GM19372 (cell line): Measurements from ENCODE around the gene ARHGEF7.
A peak's percentile ranks its signal among the peaks of the same experiment; 100 is the strongest.

Source experiments
- ATAC-seq: cut with Tn5 transposase; IDR thresholded peaks from one replicate; pipeline ENCODE4 v1.9.1; 2021; ENCODE audit warnings: mild to moderate bottlenecking, low read depth, moderate library complexity; ENCODE audit not compliant: unreplicated experiment

ARHGEF7 gene

DNA sequence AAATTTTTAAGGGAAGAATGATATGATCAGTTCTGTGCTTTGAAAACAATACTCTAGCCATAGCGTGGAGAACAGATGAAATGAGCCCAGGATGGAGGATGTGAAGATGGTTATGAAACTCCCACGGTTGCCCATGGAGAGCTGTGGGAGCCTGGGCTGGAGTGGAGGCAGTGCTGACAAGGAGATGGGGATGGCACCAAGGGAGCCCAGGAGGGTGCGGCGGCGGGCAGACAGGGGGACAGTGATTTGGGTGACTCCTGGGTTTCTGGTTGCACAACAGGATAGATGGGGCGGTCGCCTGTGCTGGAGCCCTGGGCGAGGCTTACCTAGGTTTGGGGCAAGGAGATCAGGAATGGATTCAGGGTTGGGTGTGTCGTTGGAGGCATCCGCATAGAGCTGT is 15.9 kb downstream of the ARHGEF7 start:
- ATAC-seq: no peak

DNA sequence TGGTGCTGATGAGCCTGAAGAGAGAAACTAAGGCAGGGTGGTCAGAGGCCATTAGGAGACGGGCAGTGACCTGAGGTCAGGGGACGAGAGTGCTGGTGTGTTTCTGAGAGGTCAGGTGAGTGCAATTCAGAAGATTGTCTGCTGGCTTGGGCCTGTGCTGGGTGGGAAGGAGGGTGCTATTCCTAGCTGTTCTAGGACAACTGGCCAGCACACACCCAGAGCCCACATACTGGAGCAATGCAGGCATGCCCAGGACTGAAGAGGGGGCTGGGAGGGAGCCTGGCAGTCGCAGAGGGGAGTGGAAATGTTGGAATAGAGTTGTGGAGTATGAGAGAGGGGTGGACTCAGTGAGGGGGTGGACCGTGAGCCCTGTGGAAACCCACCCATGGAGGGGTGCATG is 16.5 kb downstream of the ARHGEF7 start:
- no peak for ATAC-seq

DNA sequence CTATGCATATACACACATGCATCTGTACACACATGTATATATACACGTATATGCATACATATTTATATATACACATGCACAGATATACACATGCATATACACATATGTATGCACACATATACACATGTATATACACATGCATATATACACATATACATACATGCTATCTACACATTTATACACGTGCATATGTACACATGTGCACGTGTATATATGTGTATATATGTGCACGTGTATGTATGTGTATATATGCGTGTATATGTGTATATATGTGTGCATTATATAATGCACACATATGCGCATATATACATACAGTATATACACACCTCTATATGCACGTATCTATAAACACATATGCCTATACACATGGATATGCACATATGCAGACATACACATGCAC is 17.8 kb downstream of the ARHGEF7 start:
- no peak for ATAC-seq

DNA sequence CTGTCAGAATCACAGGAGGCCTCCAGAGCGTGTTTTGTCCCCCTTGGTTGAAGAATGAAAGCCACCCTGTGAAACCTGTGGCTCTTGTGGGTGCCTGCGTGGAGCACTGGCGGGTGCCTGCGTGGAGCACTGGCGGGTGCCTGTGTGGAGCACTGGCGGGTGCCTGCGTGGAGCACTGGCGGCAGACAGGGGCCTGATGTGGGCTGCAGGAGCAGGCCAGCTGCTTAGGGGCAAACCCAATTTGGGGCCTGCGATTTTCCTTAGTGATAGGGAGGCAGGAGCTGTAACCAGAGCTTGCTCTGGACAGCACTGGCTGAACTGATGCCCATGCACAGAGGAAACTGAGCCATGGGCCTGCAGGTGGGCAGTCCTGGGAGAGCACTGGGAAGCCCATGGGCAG is 24.3 kb downstream of the ARHGEF7 start:
- ATAC-seq: no peak

DNA sequence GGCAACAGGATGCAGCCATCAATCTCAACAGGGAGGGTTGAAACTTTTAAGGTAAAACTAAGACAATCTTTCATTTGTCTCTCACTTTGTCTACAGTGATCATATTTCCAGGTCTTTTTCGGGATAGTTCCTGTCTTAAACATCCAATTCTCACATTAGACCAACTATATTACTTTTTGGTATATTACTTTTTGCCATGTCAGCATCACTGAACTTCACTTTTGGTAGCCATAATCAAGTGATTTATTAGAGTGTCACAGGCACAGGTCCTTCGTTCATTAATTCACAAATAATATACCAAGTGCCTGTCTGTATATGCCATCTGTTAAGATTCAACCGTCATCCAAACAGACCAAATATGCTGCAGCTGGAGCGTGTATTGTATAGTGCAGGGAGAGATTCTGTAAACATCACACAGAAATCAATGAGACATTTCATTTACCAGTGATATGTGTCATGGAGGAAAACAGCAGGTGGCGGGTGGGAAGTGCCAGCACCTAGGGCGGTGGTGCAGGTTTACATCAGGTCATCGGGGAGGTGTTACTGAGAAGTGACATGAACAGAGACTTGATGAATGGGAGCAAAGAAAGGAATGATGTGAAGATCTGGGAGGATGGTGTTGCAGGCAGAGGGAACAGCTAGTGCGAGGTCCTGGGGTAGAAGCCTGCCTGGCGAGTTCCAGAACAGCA is 24.9 kb downstream of the ARHGEF7 start:
- no peak for ATAC-seq

DNA sequence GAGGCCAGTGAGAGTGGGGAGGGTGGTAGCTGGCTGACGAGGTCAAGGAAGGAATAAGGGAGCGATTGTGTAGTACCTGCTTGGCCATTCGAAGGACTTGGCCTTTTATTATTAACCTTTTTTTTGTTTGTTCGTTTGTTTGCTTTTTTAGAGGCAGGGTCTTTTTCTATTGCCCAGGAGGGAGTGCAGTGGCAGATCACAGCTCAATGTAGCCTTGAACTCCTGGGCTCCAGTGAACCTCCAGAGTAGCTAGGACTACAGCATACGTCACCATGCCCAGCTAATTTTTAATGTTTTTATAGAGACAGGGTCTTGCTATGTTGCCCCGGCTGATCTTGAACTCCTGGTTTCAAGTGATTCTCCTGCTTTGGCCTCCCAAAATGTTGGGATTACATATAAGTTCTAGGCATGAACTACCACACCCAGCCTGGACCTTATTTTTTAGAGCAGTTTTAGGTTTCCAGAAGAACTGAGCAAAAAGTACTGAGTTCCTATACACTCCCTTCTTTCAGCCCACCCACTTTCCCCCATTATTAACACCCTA is 25.5 kb downstream of the ARHGEF7 start:
- no peak for ATAC-seq

DNA sequence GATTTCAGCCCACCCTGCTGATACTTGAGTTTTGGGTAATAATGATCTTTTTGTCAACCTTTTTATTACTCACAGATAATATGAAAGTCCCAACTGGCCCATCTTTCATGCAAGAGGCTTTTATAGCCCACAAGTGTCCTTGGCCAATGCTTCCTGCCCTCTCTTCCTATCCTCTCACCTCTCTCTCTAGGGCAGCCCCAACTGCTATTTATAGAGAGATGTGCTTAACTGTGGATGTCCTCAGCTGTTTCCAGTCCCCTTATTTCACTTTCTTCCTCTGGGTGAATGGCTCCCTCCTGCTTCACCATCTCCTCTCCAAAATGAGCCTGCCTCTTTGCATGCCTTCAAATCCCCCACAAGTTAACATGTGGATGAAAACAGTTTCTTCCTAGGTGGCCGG is 27.4 kb downstream of the ARHGEF7 start:
- no peak for ATAC-seq

DNA sequence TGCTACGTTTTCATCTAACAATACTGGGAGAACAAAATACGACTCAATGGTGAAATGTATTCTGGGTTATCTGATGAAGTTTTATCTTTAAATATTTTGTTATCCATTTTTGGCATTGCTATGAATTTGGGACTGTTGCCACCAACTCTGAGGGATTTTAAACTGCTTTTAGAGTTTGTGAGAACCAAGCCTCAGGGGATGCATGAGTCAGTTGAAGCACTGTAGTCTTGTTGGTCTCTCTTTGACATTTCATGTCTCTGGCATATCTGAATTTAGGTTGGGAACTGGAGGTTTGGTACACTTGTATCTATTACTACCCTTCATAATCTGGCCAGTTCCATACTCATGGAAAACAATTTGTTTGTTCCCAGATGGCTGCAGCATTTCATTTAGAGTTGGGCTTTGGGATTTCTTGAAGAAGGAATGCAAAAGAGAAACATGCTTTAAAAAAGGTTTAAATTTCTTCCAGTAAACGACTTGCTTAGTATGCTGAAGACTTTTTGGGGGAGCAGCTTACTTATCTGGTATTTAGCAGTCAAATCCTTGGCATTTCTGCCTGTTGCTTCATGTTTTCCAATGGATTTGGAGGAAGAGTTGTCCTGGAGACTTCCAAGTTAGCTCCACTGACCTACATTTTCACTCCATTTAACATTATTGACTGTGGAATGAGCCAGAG is 28.9 kb downstream of the ARHGEF7 start:
- no peak for ATAC-seq

DNA sequence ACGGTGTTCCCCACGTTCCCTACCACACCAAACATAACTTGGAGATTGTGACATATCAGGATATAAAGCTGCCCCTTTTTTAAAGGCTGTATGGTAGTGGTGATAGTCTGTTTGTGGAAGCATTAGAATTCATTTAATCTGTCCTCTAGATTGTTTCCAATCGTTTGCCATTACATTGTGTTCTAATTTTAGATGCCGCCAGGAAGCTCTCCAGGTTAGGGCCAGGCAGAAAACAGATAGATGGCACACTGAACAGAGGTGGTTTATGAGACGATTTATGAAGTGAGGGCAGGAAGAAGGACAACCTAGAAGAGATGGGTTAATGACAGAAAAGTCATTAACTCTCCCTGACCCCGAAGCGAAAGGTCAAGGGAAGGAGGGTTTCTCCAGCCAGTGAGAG is 30.0 kb downstream of the ARHGEF7 start:
- ATAC-seq: no peak

DNA sequence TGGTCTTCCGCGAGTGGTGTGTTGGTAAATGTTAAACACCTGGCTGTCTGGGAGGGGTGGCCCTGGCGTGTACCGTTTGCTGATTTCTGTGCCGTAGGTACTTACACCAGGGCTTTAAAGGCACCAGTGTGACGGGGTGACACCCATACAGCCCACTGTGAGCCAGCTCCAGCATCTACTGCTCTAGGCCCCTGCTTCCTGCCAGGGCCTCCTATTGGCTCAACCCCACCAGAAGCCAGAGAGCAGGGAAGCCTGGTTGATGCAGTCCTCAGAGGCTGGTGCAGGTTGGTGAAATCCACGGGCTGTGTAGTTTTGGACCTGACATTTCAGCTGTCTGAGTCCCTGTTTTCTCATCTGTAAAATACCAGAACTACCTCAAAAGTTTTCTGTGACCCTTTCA is 30.4 kb downstream of the ARHGEF7 start:
- ATAC-seq: no peak

DNA sequence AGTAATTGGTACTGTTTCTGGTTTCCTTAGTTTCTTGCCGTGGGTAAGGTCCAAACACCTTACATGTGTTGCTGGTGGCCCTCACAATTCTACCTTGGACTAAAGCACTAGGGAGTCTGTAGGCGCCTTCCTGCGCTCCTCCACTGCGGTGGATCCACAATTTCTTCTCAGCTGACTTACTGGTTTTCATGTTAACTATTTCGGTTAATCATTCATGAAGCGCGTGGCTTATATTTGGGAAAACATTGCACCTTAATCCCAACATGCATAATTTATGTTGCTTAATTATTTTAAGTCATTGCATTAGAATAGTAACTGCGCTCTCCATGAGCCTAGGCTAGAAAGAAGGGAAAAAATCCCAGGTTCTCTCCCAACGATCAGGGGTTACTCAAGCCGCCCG is 37.7 kb downstream of the ARHGEF7 start:
- no peak for ATAC-seq

DNA sequence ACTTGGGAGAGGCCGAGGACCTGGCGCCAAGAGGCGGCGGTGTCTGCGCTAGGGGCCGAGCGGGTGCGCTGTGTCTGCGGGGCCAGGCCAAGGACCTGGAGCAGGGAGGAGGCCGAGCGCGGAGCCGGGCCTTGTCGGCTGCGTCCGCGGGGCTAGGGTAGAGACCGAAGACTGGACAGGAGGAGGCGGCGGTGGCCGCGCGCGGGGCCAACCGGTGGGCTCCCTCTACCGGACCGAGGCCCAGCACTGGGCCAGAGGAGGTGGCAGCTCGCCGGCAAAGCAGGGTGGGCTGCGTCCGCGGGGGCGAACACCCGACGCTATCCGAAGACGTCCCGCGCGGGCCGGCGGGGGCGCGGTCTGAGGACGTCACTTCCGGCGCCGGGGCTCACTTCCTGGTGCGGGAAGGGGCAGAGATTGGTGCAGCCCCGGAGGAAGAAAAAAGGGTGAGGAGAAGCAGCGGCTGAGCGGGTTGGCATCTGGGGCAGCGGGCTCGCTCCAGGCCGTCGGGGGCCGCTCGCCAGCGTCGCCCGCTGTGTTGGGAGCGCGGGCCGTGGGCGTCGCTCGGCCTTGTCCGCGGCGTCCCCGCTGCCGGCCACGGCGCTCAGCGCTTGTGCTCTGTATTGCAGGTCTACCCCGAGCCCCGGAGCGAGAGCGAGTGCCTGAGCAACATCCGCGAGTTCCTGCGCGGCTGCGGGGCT is 38.3 kb downstream of the ARHGEF7 start:
- ATAC-seq: peak; percentile 87

DNA sequence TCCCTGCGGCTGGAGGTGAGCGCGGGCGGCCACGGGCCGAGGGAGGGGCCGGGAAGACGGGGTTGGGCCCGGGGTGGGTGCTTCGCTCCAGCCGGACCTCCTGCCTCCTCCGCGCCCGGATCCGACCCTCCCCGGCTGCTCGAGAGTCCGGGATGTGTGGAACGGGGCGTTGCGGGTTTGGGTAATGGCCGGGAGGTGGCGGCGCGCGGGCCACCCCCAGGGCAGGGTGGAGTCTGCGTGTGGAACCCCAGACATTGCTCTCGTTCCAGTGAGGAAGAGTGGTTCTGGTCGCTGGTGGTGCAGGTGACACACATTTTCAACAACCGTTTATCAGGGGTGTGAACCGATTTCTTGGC is 38.8 kb downstream of the ARHGEF7 start:
- peak; percentile 43 for ATAC-seq

DNA sequence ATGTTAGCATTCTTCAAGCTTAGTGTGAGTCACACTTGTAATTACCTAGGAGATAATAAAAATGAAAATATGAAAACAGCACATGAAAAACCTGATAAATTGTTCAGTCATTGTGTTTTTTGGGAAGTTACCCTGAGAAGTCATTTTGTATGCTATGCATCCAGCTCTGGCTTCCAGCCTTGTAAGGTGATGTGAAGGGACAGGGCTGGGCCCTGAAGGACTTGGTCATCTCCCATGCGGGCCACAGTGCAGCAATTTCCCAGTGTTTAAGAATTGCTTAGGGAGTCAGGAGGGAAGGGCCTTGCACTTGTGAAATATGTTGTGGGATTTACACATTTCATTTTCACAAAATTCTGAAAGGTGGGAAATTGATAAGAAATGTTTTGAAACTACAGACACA is 41.3 kb downstream of the ARHGEF7 start:
- ATAC-seq: no peak

DNA sequence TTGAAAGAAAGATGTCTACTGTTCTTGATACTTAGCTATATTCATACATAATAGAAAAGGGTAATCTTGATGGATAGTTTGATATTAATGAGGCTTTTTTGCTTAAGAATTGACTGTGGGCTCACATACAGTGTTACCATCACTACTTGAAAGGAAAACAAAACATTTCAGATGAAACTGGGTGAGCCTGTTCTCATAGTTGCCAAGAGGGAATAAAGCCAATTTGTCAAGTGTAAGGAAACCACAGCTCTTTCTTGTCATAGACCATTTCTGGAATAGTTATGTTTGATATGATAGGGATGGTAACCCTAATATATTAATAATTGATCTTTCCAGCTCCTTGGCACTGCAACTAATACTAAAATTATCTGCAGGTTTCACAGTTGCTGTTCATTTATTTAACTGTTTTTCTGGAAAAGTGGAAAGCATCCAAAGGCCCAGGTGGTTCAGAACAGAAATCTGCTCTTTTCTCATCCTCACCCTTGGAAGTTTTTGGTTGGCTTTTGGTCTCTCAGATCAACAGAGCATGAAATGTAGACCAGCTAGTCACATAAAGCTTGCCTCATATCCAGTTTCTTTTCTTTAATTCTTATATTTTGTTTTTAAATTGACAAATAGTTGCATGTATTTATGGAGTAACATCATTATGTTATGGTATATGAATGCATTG is 43.2 kb downstream of the ARHGEF7 start:
- no peak for ATAC-seq

DNA sequence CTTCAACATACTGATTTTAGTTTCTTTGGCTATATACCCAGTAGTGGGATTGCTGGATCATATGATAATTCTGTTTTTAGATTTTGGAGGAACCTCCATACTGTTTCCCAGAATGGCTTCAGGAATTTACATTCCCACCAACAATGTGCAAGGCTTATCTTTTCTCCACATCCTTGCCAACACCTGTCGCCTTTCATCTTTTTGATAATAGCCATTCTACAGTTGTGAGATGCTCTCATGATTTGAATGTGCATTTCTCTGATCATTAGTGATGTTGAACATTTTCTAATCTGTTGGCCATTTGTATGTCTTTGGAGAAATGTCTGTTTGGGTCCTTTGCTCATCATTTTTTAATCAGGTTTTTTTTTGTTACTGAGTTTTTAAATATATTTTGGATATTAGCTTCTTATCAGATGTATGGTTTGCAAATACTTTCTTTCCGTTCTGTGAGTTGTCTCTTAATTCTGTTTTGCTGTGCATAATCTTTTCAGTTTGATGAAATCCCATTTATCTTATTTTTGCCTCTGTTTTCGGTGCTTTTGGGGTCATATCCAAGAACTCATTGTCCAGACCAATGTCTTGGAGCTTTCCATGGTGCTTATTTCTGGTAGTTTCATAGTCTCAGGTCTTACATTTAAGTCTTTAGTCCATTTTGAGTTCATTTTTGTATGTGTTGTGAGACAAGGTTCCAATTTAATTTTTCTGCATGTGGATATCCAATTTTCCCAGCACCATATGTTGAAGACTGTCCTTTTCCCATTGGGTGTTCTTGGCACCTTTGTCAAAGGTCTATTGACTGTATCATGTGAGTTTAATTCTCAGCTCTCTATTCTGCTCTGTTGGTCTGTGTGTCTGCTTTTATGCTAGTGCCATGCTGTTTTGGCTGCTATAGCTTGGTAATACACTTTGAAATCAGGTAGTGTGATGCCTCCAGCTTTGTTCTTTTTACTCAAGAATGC is 44.5 kb downstream of the ARHGEF7 start:
- ATAC-seq: no peak

DNA sequence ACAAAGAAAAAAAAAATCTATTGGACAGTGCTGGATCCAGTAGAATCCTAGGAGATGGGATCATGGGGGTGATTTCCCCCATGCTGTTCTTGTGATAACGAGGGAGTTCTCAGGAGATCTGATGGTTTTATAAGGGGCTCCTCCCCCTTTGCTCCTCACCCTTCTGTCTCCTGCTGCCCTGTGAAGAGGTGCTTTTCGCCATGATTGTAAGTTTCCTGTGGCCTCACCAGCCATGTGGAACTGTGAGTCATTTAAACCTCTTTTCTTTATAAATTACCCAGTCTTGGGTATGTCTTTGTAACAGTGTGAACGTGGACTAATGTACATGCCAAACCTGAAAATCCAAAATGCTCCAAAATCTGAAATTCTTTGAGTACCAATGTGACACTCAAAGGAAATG is 45.5 kb downstream of the ARHGEF7 start:
- ATAC-seq: no peak

DNA sequence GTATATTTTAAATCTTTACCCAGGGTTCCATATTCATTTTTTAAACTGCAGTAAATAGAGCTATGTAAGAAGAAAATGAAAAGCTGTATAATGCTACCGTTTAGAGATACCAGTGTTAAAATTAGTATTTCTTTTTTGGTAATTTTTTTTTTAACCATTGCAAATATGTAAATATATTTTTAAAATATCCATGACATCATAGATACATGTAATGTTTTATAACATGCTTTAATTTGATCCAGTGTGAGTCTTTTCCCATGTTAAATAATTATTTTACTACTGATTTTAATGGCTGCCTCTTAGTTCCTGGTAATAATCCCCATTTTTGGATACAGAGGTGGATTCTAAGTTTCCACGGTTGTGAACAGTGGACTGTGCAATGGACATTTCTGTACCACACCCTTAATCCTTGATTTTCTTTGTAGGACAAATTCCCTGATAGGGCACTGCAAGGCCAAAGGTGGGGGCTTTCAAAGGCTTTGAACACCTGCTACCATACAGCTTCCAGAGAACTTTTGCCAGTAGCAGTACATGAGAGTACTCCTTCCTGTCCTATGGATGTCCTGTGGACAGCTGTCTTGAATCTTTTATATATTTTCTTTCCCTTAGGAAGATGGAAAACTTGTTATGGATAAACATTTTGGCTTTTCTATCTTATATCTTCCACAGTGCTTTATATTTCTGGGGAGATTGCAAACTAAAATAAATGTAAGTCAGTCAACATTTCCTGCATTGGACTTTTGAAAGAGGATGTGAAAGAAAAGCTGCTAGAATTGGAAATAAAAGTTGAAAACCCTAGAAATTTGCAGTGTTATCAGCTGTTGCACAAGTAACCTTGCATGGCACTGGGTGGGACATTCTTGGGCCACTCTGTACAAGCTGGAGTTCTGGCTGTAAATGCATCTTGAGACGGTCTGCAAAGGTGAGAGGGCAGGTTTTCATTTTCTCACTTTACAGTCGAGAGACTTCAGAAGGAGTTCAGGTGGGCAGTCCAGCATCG is 46.8 kb downstream of the ARHGEF7 start:
- peak; percentile 59 for ATAC-seq
